OCI-LY7 (cell line): ENCODE data around the gene DCAF4. TPM values are rescaled to one million over a fixed set of nuclear protein-coding genes. Genes with fewer than 3 reads are reported as not detected.

ENCODE experiments used
- BruUV-seq: library from RNA; stranded (reverse); fragments of 400-500 nt; replicated peaks from 2 replicates; lab custom pipeline; 2021; lab: Mats Ljungman, UMichigan
- CTCF ChIA-PET: fragments of 300-600 bp; sonication (Branson Sonifier 250); formaldehyde crosslinking; loops from one replicate; lab custom pipeline; 2022; ENCODE audit warnings: antibody characterized with exemption; ENCODE audit not compliant: unreplicated experiment; lab: Charles Lee
- POLR2A ChIA-PET: fragments of 300-600 bp; sonication (Branson Sonifier 250); formaldehyde crosslinking; loops from one replicate; lab custom pipeline; 2022; ENCODE audit warnings: antibody characterized with exemption; lab: Charles Lee
- DNase-seq: peaks from one replicate; pipeline ENCODE4 v3.0.0-alpha.2; 2015; ENCODE audit warnings: low spot score
- H2AFZ ChIP-seq: fragments of 200-600 bp; sonication (generic), shearing (Covaris generic); 2 replicates; pipeline ENCODE4 v1.6.1; 2014; ENCODE audit warnings: mild to moderate bottlenecking, antibody characterized with exemption, low read length, moderate library complexity
- H3K27ac ChIP-seq: fragments of 200-600 bp; sonication (generic); 2 replicates; pipeline ENCODE4 v1.5.1; 2014; ENCODE audit warnings: mixed run types, low read depth, mild to moderate bottlenecking, moderate library complexity, low read length, inconsistent platforms; ENCODE audit not compliant: poor library complexity, severe bottlenecking
- H3K36me3 ChIP-seq: fragments of 200-600 bp; sonication (generic); 2 replicates; pipeline ENCODE4 v1.6.1; 2014; ENCODE audit warnings: mild to moderate bottlenecking, antibody characterized with exemption, low read length, moderate library complexity, mixed read lengths; ENCODE audit not compliant: insufficient read depth
- H3K4me1 ChIP-seq: fragments of 200-600 bp; sonication (generic); 2 replicates; pipeline ENCODE4 v1.5.1; 2014; ENCODE audit warnings: mild to moderate bottlenecking, low read length; ENCODE audit not compliant: insufficient read depth, poor library complexity, severe bottlenecking
- H3K4me2 ChIP-seq: fragments of 200-600 bp; sonication (generic); 2 replicates; pipeline ENCODE4 v1.6.1; 2014; ENCODE audit warnings: mild to moderate bottlenecking, low read length
- H3K4me3 ChIP-seq: fragments of 200-600 bp; sonication (generic); 2 replicates; pipeline ENCODE4 v1.5.1; 2014; ENCODE audit warnings: mild to moderate bottlenecking, low read depth, low read length; ENCODE audit not compliant: poor library complexity, severe bottlenecking
- H3K79me2 ChIP-seq: fragments of 200-600 bp; sonication (generic); 2 replicates; pipeline ENCODE4 v1.6.1; 2016; ENCODE audit warnings: low read depth, mild to moderate bottlenecking, low read length, moderate library complexity, mixed read lengths; ENCODE audit not compliant: insufficient read depth
- H3K9me2 ChIP-seq: fragments of 200-600 bp; sonication (generic); 2 replicates; pipeline ENCODE4 v1.6.1; 2016; ENCODE audit warnings: mild to moderate bottlenecking, low read length, mixed read lengths; ENCODE audit not compliant: insufficient read depth
- H3K9me3 ChIP-seq: fragments of 200-600 bp; sonication (generic); 2 replicates; pipeline ENCODE4 v1.6.1; 2014; ENCODE audit warnings: mild to moderate bottlenecking, mixed run types, low read length, mixed read lengths
- H4K20me1 ChIP-seq: fragments of 200-600 bp; sonication (generic); 2 replicates; pipeline ENCODE4 v1.6.1; 2014; ENCODE audit warnings: mild to moderate bottlenecking, antibody characterized with exemption, low read length, moderate library complexity, mixed read lengths; ENCODE audit not compliant: insufficient read depth
- CTCF ChIP-seq: fragments of 200-600 bp; sonication (generic); conservative IDR thresholded peaks from 2 replicates; pipeline ENCODE4 v1.5.1; 2014; ENCODE audit warnings: mild to moderate bottlenecking, antibody characterized with exemption, low read length, moderate library complexity, mixed read lengths
- EZH2phosphoT487 ChIP-seq: fragments of 200-600 bp; sonication (generic); IDR thresholded peaks from 2 replicates; pipeline ENCODE4 v1.6.1; 2018; ENCODE audit warnings: low read depth, borderline replicate concordance, mild to moderate bottlenecking, mixed run types, antibody characterized with exemption, low read length, moderate library complexity, mixed read lengths
- intact Hi-C: fragments of 100-400 bp; cut with micrococcal nuclease; formaldehyde crosslinking; loops from one replicate; pipeline ENCODE4 v1.10.0; 2022; ENCODE audit not compliant: unreplicated experiment
- total RNA-seq, 2 experiments: library from RNA; depleted of rRNA in 1 of 2; stranded (reverse); fragments of >200 nt in 1 of 2; shearing (Covaris generic) in 1 of 2; gene quantifications; 2 replicates each; pipeline ENCODE4 v1.2.3, GENCODE V29; 2014 to 2022

The DCAF4 gene
- total RNA-seq, 2 experiments from 2014 or later: 31.1 to 48.8 TPM

DNA sequence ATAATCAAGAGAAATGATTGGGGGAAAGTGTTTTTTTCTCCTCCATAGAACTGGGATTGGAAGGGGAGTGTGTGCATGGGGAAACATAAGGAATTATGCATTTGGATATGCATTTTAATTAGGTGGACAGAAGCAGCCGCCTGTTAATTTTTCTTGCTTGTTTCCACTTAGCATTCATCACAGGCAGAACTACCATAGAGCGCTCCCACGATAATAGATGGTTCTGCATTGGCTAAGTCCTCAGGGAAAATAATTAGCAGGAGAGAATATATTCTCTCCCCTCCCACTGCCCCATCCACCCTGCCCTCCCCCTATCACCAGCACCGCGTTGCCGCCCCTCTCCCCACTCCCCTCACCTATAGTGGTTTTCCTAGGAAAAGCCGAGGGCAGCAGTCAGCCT lies 43.8 kb upstream of the DCAF4 start:
- no peaks in the 10 kb centered on the region for H4K20me1 ChIP-seq
- no peaks in the 10 kb centered on the region for H3K9me3 ChIP-seq
- no peaks in the 10 kb centered on the region for H3K9me2 ChIP-seq
- no peak overlapping the region for H3K4me3 ChIP-seq
- TF ChIP-seq CTCF: no peak
- TF ChIP-seq EZH2phosphoT487: no peak
- CTCF ChIA-PET: no interaction called here
- no peak for DNase-seq
- H3K36me3 ChIP-seq: no peaks in the 10 kb centered on the region
- H3K27ac ChIP-seq: no peak overlapping the region
- no peak overlapping the region for H2AFZ ChIP-seq
- POLR2A ChIA-PET: no interaction called here
- no peaks in the 10 kb centered on the region for H3K4me1 ChIP-seq
- no TSS peak for BruUV-seq
- no peak overlapping the region for H3K4me2 ChIP-seq
- H3K79me2 ChIP-seq: no peaks in the 10 kb centered on the region
- intact Hi-C loops: no loop called here

GRCh38 chr14:72883109-72883508 lies 43.2 kb upstream of the DCAF4 start:
- no TSS peak for BruUV-seq
- CTCF ChIA-PET: no interaction called here
- Histone ChIP-seq H3K79me2 (no peaks in the 10 kb centered on the region), H3K9me3 (no peaks in the 10 kb centered on the region), H3K4me2 (no peak overlapping the region), H2AFZ (no peak overlapping the region), H3K4me1 (no peaks in the 10 kb centered on the region), H3K9me2 (no peaks in the 10 kb centered on the region), H3K36me3 (no peaks in the 10 kb centered on the region), H3K27ac (no peak overlapping the region), H3K4me3 (no peak overlapping the region), H4K20me1 (no peaks in the 10 kb centered on the region)
- intact Hi-C loops: no loop called here
- TF ChIP-seq CTCF: no peak
- no peak for TF ChIP-seq EZH2phosphoT487
- DNase-seq: no peak
- POLR2A ChIA-PET: no interaction called here

DNA sequence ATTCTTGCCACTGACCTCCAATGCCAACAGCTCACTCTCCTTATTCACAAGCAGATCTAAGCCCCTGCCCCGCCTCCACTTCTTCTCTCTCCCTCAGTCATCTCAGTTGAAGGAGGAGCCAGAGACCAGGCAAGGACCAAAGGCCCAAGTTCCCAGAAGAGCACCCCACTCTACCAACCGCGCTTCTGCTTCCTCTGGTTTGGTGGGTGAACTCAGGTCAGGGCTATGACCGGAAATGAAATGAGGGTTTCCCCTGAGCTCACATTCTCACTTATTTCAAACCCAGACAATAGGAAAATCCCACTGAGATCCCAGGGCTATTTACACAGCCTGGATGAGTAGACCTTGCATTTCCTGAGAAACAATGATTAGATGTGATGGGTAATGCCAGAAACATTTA lies 42.3 kb upstream of the DCAF4 start:
- no peak overlapping the region for H2AFZ ChIP-seq
- no peaks in the 10 kb centered on the region for H3K9me2 ChIP-seq
- H3K4me3 ChIP-seq: no peak overlapping the region
- DNase-seq: no peak
- no peak overlapping the region for H3K4me2 ChIP-seq
- no peaks in the 10 kb centered on the region for H3K9me3 ChIP-seq
- no TSS peak for BruUV-seq
- intact Hi-C loops: no loop called here
- no peaks in the 10 kb centered on the region for H4K20me1 ChIP-seq
- no peaks in the 10 kb centered on the region for H3K36me3 ChIP-seq
- H3K79me2 ChIP-seq: no peaks in the 10 kb centered on the region
- ChIA-PET CTCF (no interaction called here), POLR2A (interaction anchor here (0.6 kb wide), 1 partner anchor 301 kb away, joined by 5 read pairs; no protein-coding TSS in a partner anchor)
- TF ChIP-seq EZH2phosphoT487 (no peak), CTCF (no peak)
- no peaks in the 10 kb centered on the region for H3K4me1 ChIP-seq
- H3K27ac ChIP-seq: no peak overlapping the region
